Measurements from ENCODE around the gene MAPK1. TPM values are rescaled to one million over a fixed set of nuclear protein-coding genes. Genes with fewer than 3 reads are reported as not detected.
"Not testable (repeated sequence)": the region's sequence is repeated elsewhere in the genome, so short reads cannot be mapped to it uniquely, and the experiment has no call there.

MAPK1 gene
- total RNA-seq, 2 donors from 2014 or later: 61.4 to 63.1 TPM

GRCh38 chr22:21827628-21828267 is 39.7 kb downstream of the MAPK1 start:
- DNase-seq (ENCODE audit: low spot score) (no peak), ATAC-seq (ENCODE audit: insufficient number of reproducible peaks, low FRiP score, low read depth) (no peak)
- Histone ChIP-seq H3K36me3 (no peaks in the 10 kb centered on the region), H3K4me1 (ENCODE audit: control insufficient read depth in 1 of 2, low read depth in 2 of 2) (peaks cover 40 to 62% of the 10 kb centered on the region in 2 donors), H3K9me3 (no peaks in the 10 kb centered on the region), H3K27me3 (replicated peaks; ENCODE audit: insufficient read depth) (no peaks in the 10 kb centered on the region), H3K4me3 (no peak overlapping the region), H3K27ac (no peak overlapping the region)
- TF ChIP-seq, protein P1, sequence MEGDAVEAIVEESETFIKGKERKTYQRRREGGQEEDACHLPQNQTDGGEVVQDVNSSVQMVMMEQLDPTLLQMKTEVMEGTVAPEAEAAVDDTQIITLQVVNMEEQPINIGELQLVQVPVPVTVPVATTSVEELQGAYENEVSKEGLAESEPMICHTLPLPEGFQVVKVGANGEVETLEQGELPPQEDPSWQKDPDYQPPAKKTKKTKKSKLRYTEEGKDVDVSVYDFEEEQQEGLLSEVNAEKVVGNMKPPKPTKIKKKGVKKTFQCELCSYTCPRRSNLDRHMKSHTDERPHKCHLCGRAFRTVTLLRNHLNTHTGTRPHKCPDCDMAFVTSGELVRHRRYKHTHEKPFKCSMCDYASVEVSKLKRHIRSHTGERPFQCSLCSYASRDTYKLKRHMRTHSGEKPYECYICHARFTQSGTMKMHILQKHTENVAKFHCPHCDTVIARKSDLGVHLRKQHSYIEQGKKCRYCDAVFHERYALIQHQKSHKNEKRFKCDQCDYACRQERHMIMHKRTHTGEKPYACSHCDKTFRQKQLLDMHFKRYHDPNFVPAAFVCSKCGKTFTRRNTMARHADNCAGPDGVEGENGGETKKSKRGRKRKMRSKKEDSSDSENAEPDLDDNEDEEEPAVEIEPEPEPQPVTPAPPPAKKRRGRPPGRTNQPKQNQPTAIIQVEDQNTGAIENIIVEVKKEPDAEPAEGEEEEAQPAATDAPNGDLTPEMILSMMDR (IDR thresholded peaks at IDR 0.05): no peak

DNA sequence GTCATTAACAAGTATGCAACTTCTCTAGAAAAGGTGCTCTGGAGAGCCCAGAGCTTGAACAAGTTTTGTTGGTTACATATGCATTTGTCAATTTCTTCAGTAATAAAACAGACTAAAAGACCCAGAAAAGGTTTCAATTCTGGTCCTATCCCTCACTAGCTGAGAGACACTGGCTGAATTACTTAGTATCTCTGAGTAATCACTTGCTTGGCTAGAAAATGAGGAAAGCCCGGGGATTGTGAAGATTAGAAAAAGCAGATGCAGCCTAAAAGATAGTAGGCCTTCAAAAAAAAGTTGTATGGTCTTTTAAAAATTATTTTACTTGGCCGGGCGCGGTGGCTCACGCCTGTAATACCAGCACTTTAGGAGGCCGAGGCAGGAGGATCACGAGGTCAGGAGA is 41.2 kb downstream of the MAPK1 start:
- Histone ChIP-seq H3K27ac (no peak overlapping the region), H3K9me3 (no peaks in the 10 kb centered on the region), H3K4me1 (ENCODE audit: control insufficient read depth in 1 of 2, low read depth in 2 of 2) (peaks cover 35 to 61% of the 10 kb centered on the region in 2 donors), H3K27me3 (replicated peaks; ENCODE audit: insufficient read depth) (no peaks in the 10 kb centered on the region), H3K36me3 (no peaks in the 10 kb centered on the region), H3K4me3 (no peak overlapping the region)
- TF ChIP-seq, protein P1 (IDR thresholded peaks at IDR 0.05): no peak
- DNase-seq (ENCODE audit: low spot score) (no peak), ATAC-seq (ENCODE audit: insufficient number of reproducible peaks, low FRiP score, low read depth) (no peak)

GRCh38 chr22:21824962-21825361 is 42.5 kb downstream of the MAPK1 start:
- H3K36me3 ChIP-seq; H3K27me3 ChIP-seq (replicated peaks; ENCODE audit: insufficient read depth); H3K9me3 ChIP-seq; H3K4me3 ChIP-seq; H3K27ac ChIP-seq; DNase-seq (ENCODE audit: low spot score); ATAC-seq (ENCODE audit: insufficient number of reproducible peaks, low FRiP score, low read depth): not testable (repeated sequence)
- H3K4me1 ChIP-seq (ENCODE audit: control insufficient read depth in 1 of 2, low read depth in 2 of 2): peaks cover 40 to 58% of the 10 kb centered on the region in 2 donors

GRCh38 chr22:21824445-21824912 is 43.0 kb downstream of the MAPK1 start:
- TF ChIP-seq, protein P1 (IDR thresholded peaks at IDR 0.05): no peak
- no peaks in the 10 kb centered on the region for H3K27me3 ChIP-seq (replicated peaks; ENCODE audit: insufficient read depth)
- ATAC-seq (ENCODE audit: insufficient number of reproducible peaks, low FRiP score, low read depth): no peak
- no peak for DNase-seq (ENCODE audit: low spot score)
- peaks cover 45 to 54% of the 10 kb centered on the region in 2 donors for H3K4me1 ChIP-seq (ENCODE audit: control insufficient read depth in 1 of 2, low read depth in 2 of 2)
- H3K36me3 ChIP-seq: no peaks in the 10 kb centered on the region
- H3K27ac ChIP-seq: no peak overlapping the region
- H3K4me3 ChIP-seq: no peak overlapping the region
- H3K9me3 ChIP-seq: no peaks in the 10 kb centered on the region

DNA sequence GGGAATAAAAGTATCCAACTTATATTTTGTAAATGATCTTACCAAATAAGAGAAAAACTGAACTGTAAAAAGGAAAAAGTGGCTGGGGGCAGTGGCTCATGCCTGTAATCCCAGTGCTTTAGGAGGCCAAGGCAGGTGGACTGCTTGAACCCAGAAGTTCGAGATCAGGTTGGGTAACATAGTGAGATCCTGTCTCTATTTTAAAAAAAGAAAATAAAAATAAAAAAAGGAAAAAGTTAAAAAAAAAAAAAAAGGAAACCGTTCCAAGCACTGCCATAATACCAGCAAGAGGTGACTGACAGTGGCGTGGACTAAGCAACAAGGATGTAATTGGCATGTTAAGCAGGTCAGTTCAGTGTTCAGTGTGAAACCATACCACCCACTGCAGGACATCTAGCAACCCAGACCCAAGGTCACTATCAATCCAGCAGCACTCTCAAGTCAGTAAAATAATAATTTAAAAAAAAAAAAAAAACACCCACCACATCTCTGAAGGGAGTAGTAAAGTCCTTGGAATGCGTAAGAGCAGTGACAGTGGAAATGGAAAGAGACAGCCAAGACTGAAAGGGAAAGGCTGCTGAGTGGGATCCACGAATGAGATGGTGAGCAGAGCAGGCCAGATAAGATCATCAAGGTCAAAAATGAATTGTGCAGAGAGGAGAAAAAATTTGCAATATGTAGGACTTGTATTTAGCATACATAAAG is 43.6 kb downstream of the MAPK1 start:
- Histone ChIP-seq H3K36me3 (no peaks in the 10 kb centered on the region), H3K27ac (no peak overlapping the region)

More for the DNA sequence above, 43.6 kb downstream of the MAPK1 start:
- Histone ChIP-seq H3K9me3 (no peaks in the 10 kb centered on the region), H3K4me1 (ENCODE audit: control insufficient read depth in 1 of 2, low read depth in 2 of 2) (peaks cover 49 to 60% of the 10 kb centered on the region in 2 donors), H3K27me3 (replicated peaks; ENCODE audit: insufficient read depth) (no peaks in the 10 kb centered on the region), H3K4me3 (no peak overlapping the region)
- DNase-seq (ENCODE audit: low spot score) (no peak), ATAC-seq (ENCODE audit: insufficient number of reproducible peaks, low FRiP score, low read depth) (no peak)
- TF ChIP-seq, protein P1 (IDR thresholded peaks at IDR 0.05): no peak

Data from thoracic aorta (tissue), 2 donors.